Stimulated activated CD8-positive, alpha-beta memory T cell treated with anti-CD3 and anti-CD28 coated beads, Interleukin-4, amount 100 ng/mL, for 1 hour (primary cell): ENCODE results near the gene C11orf42.

Experiments used
- DNase-seq, 2 donors: peaks; one replicate each; pipeline ENCODE4 v3.0.0-alpha.2; 2020; ENCODE audit warnings: low read depth in 2 of 2, low spot score in 1 of 2

C11orf42 gene

GRCh38 chr11:6205366-6205765 lies at the start of gene C11orf42:
TSS of gene C11orf42 (plus strand) at chr11:6205557. CDS start at chr11:6205616, 59 bp downstream.
- no peak for DNase-seq

GRCh38 chr11:6156628-6157359 lies 48.6 kb upstream of the C11orf42 start:
- no peak for DNase-seq

- no peak for DNase-seq
Measured at GRCh38 chr11:6170226-6170625, 35.1 kb upstream of the C11orf42 start, which contains the start of gene OR52B2. TSS of gene OR52B2 (minus strand) at chr11:6170326. CDS start at chr11:6170326, 0 bp downstream.

GRCh38 chr11:6175440-6175839 lies 29.9 kb upstream of the C11orf42 start:
- DNase-seq: no peak

GRCh38 chr11:6191742-6192141 lies 13.6 kb upstream of the C11orf42 start:
- no peak for DNase-seq

GRCh38 chr11:6194065-6194581 lies 11.2 kb upstream of the C11orf42 start:
- no peak for DNase-seq

- DNase-seq: no peak
Measured at GRCh38 chr11:6196396-6196795, 9.0 kb upstream of the C11orf42 start.

GRCh38 chr11:6197466-6198200 lies 7.7 kb upstream of the C11orf42 start:
- no peak for DNase-seq

GRCh38 chr11:6199174-6199810 lies 6.1 kb upstream of the C11orf42 start, which contains the start of gene OR52W1:
TSS of gene OR52W1 (plus strand) at chr11:6199224. CDS start at chr11:6199224, 0 bp downstream.
- no peak for DNase-seq

GRCh38 chr11:6200975-6201374 lies 4.4 kb upstream of the C11orf42 start:
- DNase-seq: peak in 1 of 2 donors; percentile 13

- no peak for DNase-seq
Measured at GRCh38 chr11:6201481-6201880, 3.9 kb upstream of the C11orf42 start.

- no peak for DNase-seq
Measured at GRCh38 chr11:6202041-6202440, 3.3 kb upstream of the C11orf42 start.

- no peak for DNase-seq
Measured at GRCh38 chr11:6203327-6203726, 2.0 kb upstream of the C11orf42 start.

- no peak for DNase-seq
Measured at GRCh38 chr11:6204706-6205105, 651 bp upstream of the C11orf42 start.

GRCh38 chr11:6206456-6207180 lies 1.3 kb downstream of the C11orf42 start:
- DNase-seq: no peak

GRCh38 chr11:6209801-6210200 lies 4.4 kb downstream of the C11orf42 start:
- DNase-seq: no peak

- no peak for DNase-seq
Measured at GRCh38 chr11:6210274-6210955, 5.1 kb downstream of the C11orf42 start.

GRCh38 chr11:6214530-6214929 lies 9.2 kb downstream of the C11orf42 start:
- DNase-seq: no peak

- no peak for DNase-seq
Measured at GRCh38 chr11:6216501-6216900, 11.1 kb downstream of the C11orf42 start.

GRCh38 chr11:6217722-6218121 lies 12.4 kb downstream of the C11orf42 start:
- DNase-seq: no peak
